HepG2 (cell line): Measurements from ENCODE around the gene ODC1. TPM values are rescaled to one million over a fixed set of nuclear protein-coding genes. Genes with fewer than 3 reads are reported as not detected.

Experiments used
- ATAC-seq: fragments of 200-7000 bp; cut with Tn5 transposase; 3 replicates; pipeline ENCODE4 v1.9.1; 2020; ENCODE audit warnings: mild to moderate bottlenecking, moderate library complexity
- BruUV-seq: library from RNA; stranded (reverse); fragments of 400-500 nt; replicated peaks from 2 replicates; lab custom pipeline; 2021; lab: Mats Ljungman, UMichigan
- CTCF ChIA-PET: fragments of 300-600 bp; formaldehyde crosslinking; extraction: SDS; loops from one replicate; lab custom pipeline; 2021; ENCODE audit warnings: low total read pairs, inconsistent platforms, low intra/inter-chr PET ratio; lab: Yijun Ruan, JAX
- POLR2A ChIA-PET: fragments of 350-600 bp; sonication (Branson Sonifier 250); formaldehyde crosslinking; loops from one replicate; lab custom pipeline; 2020; ENCODE audit warnings: antibody characterized with exemption, inconsistent platforms; lab: Yijun Ruan, JAX
- DNase-seq: peaks from one replicate; pipeline ENCODE4 v3.0.0-alpha.2; 2015; ENCODE audit warnings: low spot score
- FAIRE-seq: peaks from 3 replicates; lab custom pipeline; 2011; peaks lifted over from hg19 to GRCh38; lab: Jason Lieb, UNC
- H2AFZ ChIP-seq: one replicate; pipeline ENCODE4 v1.6.1; 2011; ENCODE audit warnings: low read length, inconsistent platforms
- H3K27ac ChIP-seq: fragments of 300-600 bp; 3 replicates; pipeline ENCODE4 v1.8.0; 2011; ENCODE audit warnings: mixed run types, mild to moderate bottlenecking, mixed read lengths, low read length, inconsistent platforms; ENCODE audit not compliant: insufficient read depth; ENCODE audit errors: extremely low read length
- H3K27me3 ChIP-seq, 2 experiments: fragments of 200-600 bp in 1 of 2; 2 replicates in 1 of 2; 3 replicates in 1 of 2; pipeline versions ENCODE4 v1.6.0 to v1.8.0; 2011; ENCODE audit warnings: low read length in 2 of 2, mild to moderate bottlenecking in 2 of 2, moderate library complexity in 2 of 2, inconsistent platforms in 1 of 2; ENCODE audit not compliant: insufficient read depth in 2 of 2, control insufficient read depth in 1 of 2
- H3K36me3 ChIP-seq, 2 experiments: fragments of 200-600 bp in 1 of 2; replicated peaks in 1 of 2; 2 replicates in 1 of 2; 3 replicates in 1 of 2; pipeline versions ENCODE4 v1.5.1 to v1.8.0; 2011; ENCODE audit warnings: low read length in 2 of 2, inconsistent platforms in 1 of 2; ENCODE audit not compliant: insufficient read depth in 2 of 2, control insufficient read depth in 1 of 2
- H3K4me1 ChIP-seq: 2 replicates; pipeline ENCODE4 v1.5.1; 2012; ENCODE audit warnings: low read length, inconsistent platforms; ENCODE audit not compliant: insufficient read depth
- H3K4me2 ChIP-seq: 2 replicates; pipeline ENCODE4 v1.6.0; 2011; ENCODE audit warnings: low read depth, low read length, inconsistent platforms
- H3K4me3 ChIP-seq, 3 experiments: fragments of 200-600 bp in 1 of 3; sonication (generic), shearing (Covaris generic) in 1 of 3; replicated peaks in 1 of 3; 2 replicates each; pipeline ENCODE4 v1.5.1; 2011 to 2016; ENCODE audit warnings: low read length in 3 of 3, inconsistent platforms in 2 of 3, low read depth in 2 of 3, mild to moderate bottlenecking in 2 of 3, control low read depth in 1 of 3, mixed read lengths in 1 of 3; ENCODE audit not compliant: insufficient read depth in 1 of 3
- H3K79me2 ChIP-seq: one replicate; pipeline ENCODE4 v1.6.1; 2011; ENCODE audit warnings: low read length, inconsistent platforms; ENCODE audit not compliant: insufficient read depth
- H3K9ac ChIP-seq: 2 replicates; pipeline ENCODE4 v1.6.0; 2011; ENCODE audit warnings: mild to moderate bottlenecking, low read depth, low read length, inconsistent platforms; ENCODE audit not compliant: insufficient read depth
- H3K9me3 ChIP-seq: 2 replicates; pipeline ENCODE4 v1.5.1; 2012; ENCODE audit warnings: mild to moderate bottlenecking, low read length
- H4K20me1 ChIP-seq: 2 replicates; pipeline ENCODE4 v1.6.0; 2011; ENCODE audit warnings: inconsistent platforms, mild to moderate bottlenecking, low read length, moderate library complexity; ENCODE audit not compliant: insufficient read depth
- HOMEZ ChIP-seq: IDR thresholded peaks from 2 replicates; pipeline ENCODE4 v1.6.1; 2016; ENCODE audit warnings: low read depth
- IRF2 ChIP-seq: IDR thresholded peaks from 2 replicates; pipeline ENCODE4 v1.6.1; 2018; ENCODE audit warnings: missing genetic modification reagents, missing compliant biosample characterization
- MED13 ChIP-seq: sonication (generic); formaldehyde crosslinking; IDR thresholded peaks from 2 replicates; pipeline ENCODE4 v1.5.0; 2020; ENCODE audit warnings: missing genetic modification reagents
- MLLT10 ChIP-seq: sonication (generic); formaldehyde crosslinking; IDR thresholded peaks from 2 replicates; pipeline ENCODE4 v1.4.0; 2020; ENCODE audit warnings: missing genetic modification reagents
- MYPOP ChIP-seq: sonication (generic); formaldehyde crosslinking; IDR thresholded peaks from 2 replicates; pipeline ENCODE4 v1.8.1; 2023; ENCODE audit warnings: mild to moderate bottlenecking, moderate library complexity, missing genetic modification reagents
- NR2C2 ChIP-seq: sonication (generic); formaldehyde crosslinking; IDR thresholded peaks from 2 replicates; pipeline ENCODE4 v1.4.0; 2020; ENCODE audit warnings: missing genetic modification reagents, mild to moderate bottlenecking, moderate library complexity, borderline replicate concordance
- NR2F6 ChIP-seq, 2 experiments: IDR thresholded peaks; 2 replicates each; pipeline ENCODE4 v1.6.1; 2016; ENCODE audit warnings: antibody characterized with exemption in 1 of 2, mild to moderate bottlenecking in 1 of 2
- SIX4 ChIP-seq: sonication (generic); formaldehyde crosslinking; IDR thresholded peaks from 2 replicates; pipeline ENCODE4 v1.4.0; 2020; ENCODE audit warnings: missing genetic modification reagents
- TRIM24 ChIP-seq: sonication (generic); formaldehyde crosslinking; IDR thresholded peaks from 2 replicates; pipeline ENCODE4 v1.8.0; 2022; ENCODE audit warnings: mild to moderate bottlenecking, missing genetic modification reagents
- ZBTB25 ChIP-seq: IDR thresholded peaks from 2 replicates; pipeline ENCODE4 v1.6.1; 2018; ENCODE audit warnings: missing genetic modification reagents
- ZMYM2 ChIP-seq: sonication (generic); formaldehyde crosslinking; IDR thresholded peaks from 2 replicates; pipeline ENCODE4 v1.8.0; 2022; ENCODE audit warnings: mild to moderate bottlenecking, missing genetic modification reagents
- ZNF20 ChIP-seq: sonication (generic); formaldehyde crosslinking; IDR thresholded peaks from 2 replicates; pipeline ENCODE4 v1.4.0; 2020; ENCODE audit warnings: mild to moderate bottlenecking, moderate library complexity, missing genetic modification reagents
- ZNF501 ChIP-seq: sonication (generic); formaldehyde crosslinking; IDR thresholded peaks from 2 replicates; pipeline ENCODE4 v1.5.1; 2020; ENCODE audit warnings: mild to moderate bottlenecking, moderate library complexity, missing genetic modification reagents
- ZNF609 ChIP-seq: sonication (generic); formaldehyde crosslinking; IDR thresholded peaks from 2 replicates; pipeline ENCODE4 v1.4.0; 2020; ENCODE audit warnings: mild to moderate bottlenecking, missing genetic modification reagents, borderline replicate concordance
- ZNF816 ChIP-seq: sonication (generic); formaldehyde crosslinking; IDR thresholded peaks from 2 replicates; pipeline ENCODE4 v1.8.0; 2022; ENCODE audit warnings: missing genetic modification reagents, mild to moderate bottlenecking, borderline replicate concordance
- ZNF841 ChIP-seq: sonication (generic); formaldehyde crosslinking; IDR thresholded peaks from 2 replicates; pipeline ENCODE4 v1.8.1; 2023; ENCODE audit warnings: missing genetic modification reagents, borderline replicate concordance
- WGBS: methylation state at CpG from one replicate; pipeline ENCODE4 v1.1.6; 2017; ENCODE audit warnings: low lambda C conversion rate; 5-methylcytosine and 5-hydroxymethylcytosine counted together
- in situ Hi-C: cut with HindIII; loops from 2 replicates; pipeline ENCODE4 v1.10.0; 2017; ENCODE audit warnings: low pct_unique_long_range_greater_than_20kb; ENCODE audit not compliant: extremely low pct_ligation_motif_present
- intact Hi-C: fragments of 100-400 bp; cut with micrococcal nuclease; formaldehyde crosslinking; loops from one replicate; pipeline ENCODE4 v1.10.0; 2022; ENCODE audit not compliant: unreplicated experiment
- polyA plus RNA-seq, 8 experiments: library from polyadenylated mRNA; depleted of rRNA in 3 of 8; stranded (reverse) in 7 of 8; unstranded in 1 of 8; fragments of >200 nt; fragmentation: Illumina TruSeq in 4 of 8; extraction: Trizol in 4 of 8; gene quantifications; 2 replicates each; pipeline versions ENCODE4 v1.2.1 to v1.2.3, GENCODE V29; 2011 to 2016; ENCODE audit warnings: low read depth in 4 of 8, missing spikeins in 1 of 8, mixed read lengths in 1 of 8; ENCODE audit not compliant: insufficient read depth in 1 of 8
- total RNA-seq, 5 experiments: library from RNA; depleted of rRNA; stranded (reverse); fragments of >200 nt; fragmentation: Illumina TruSeq; extraction: Trizol; gene quantifications; 2 replicates each; pipeline ENCODE4 v1.2.3, GENCODE V29; 2016; ENCODE audit warnings: low read depth in 1 of 5

ODC1 gene
- total and polyA plus RNA-seq, 2 of the 13 experiments (the other 11 are each of a cell fraction or from before 2014, with no cell fraction given) = 142 to 371 TPM

DNA sequence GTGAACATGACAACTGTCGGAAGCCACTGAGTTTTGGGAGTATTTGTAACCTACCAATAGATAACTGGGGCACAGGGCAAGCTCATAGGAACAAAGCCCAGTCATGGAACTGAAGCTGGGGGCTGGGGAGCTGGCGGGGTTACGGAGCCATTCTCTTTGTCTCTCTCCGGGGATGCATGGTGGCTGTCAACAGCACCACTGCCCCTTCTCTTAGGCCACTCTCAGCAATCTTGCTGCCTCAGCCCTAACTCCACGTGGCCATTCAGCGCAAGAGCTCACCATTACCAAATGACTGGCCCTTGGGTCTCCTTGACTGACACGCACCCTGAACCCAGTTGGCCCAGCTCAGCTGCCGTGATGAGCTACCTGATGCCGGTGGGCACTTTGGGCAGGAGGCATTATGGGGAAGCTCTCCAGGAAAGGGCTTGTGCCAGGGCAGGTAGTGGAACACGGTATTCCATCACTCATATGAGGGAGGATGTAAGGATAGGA, 33.6 kb upstream of the ODC1 start:
- Histone ChIP-seq H2AFZ (no peak overlapping the region), H3K4me2 (peak overlapping the region; percentile 58), H3K9me3 (no peaks in the 10 kb centered on the region), H3K36me3 (no peaks in the 10 kb centered on the region), H3K4me1 (peaks cover 72% of the 10 kb centered on the region), H3K27me3 (peaks cover 7 to 33% of the 10 kb centered on the region in 2 experiments; a peak in 4 of 5 replicates), H3K27ac (peak overlapping the region; percentile 11), H3K9ac (no peak overlapping the region), H3K4me3 (no peak overlapping the region; a peak in 1 of 6 replicates), H4K20me1 (no peaks in the 10 kb centered on the region), H3K79me2 (no peaks in the 10 kb centered on the region)
- BruUV-seq = no TSS peak
- 64% methylated on average over 10 of the region's 10 CpGs for WGBS
- ChIA-PET CTCF (no interaction called here), POLR2A (interaction anchor here (1.0 to 1.4 kb wide), 3 partner anchors 29 to 36 kb away, joined by 3 to 7 read pairs (median 3); no protein-coding TSS in a partner anchor)
- DNase-seq = no peak
- intact Hi-C loops (loop anchor here (2.0 kb wide), 1 partner anchor 21 kb away; no protein-coding TSS in a partner anchor), in situ Hi-C loops (no loop called here)
- ATAC-seq = peak; percentile 52
- FAIRE-seq = no peak
- TF ChIP-seq TRIM24 (CRISPR knock-in tag) = no peak
- no peak for TF ChIP-seq ZNF841 (CRISPR knock-in tag)
- no peak for TF ChIP-seq ZMYM2
- no peak for TF ChIP-seq ZNF20 (CRISPR knock-in tag)
- TF ChIP-seq MLLT10 (CRISPR knock-in tag) = no peak
- TF ChIP-seq SIX4 (CRISPR knock-in tag) = no peak
- TF ChIP-seq ZNF816 (CRISPR knock-in tag) = no peak
- no peak for TF ChIP-seq IRF2 (CRISPR knock-in tag)
- peak; percentile 11 for TF ChIP-seq ZNF501
- no peak for TF ChIP-seq MYPOP (CRISPR knock-in tag)
- TF ChIP-seq NR2F6 (IDR thresholded peaks at IDR 0.05) = no peak
- no peak for TF ChIP-seq NR2F6 (CRISPR knock-in tag; IDR thresholded peaks at IDR 0.05)
- no peak for TF ChIP-seq ZNF609 (CRISPR knock-in tag)
- TF ChIP-seq NR2C2 (CRISPR knock-in tag) = peak; percentile 7; the same call in 1 of the 2 replicates
- TF ChIP-seq HOMEZ (CRISPR knock-in tag) = no peak
- TF ChIP-seq ZBTB25 (CRISPR knock-in tag) = no peak
- TF ChIP-seq MED13 = no peak
